ENCODE results near the gene HINT3.
"Not testable (repeated sequence)": the region's sequence is repeated elsewhere in the genome, so short reads cannot be mapped to it uniquely, and the experiment has no call there.

HINT3 gene

GRCh38 chr6:125956506-125957390, at the start of gene HINT3:
HINT3 (plus strand) TSS chr6:125956770; CDS start chr6:125956978, 208 bp downstream.
- DNase-seq: peak; percentile 99

- no peak for DNase-seq
Observed at GRCh38 chr6:125910527-125910926, 46.0 kb upstream of the HINT3 start.

GRCh38 chr6:125911051-125911451, 45.5 kb upstream of the HINT3 start:
- not testable (repeated sequence) for DNase-seq

GRCh38 chr6:125912430-125912829, 44.1 kb upstream of the HINT3 start:
- not testable (repeated sequence) for DNase-seq

GRCh38 chr6:125913145-125913544, 43.4 kb upstream of the HINT3 start:
- no peak for DNase-seq

- no peak for DNase-seq
Observed at GRCh38 chr6:125913864-125914351, 42.7 kb upstream of the HINT3 start.

- DNase-seq: no peak
Observed at GRCh38 chr6:125918230-125918629, 38.3 kb upstream of the HINT3 start.

GRCh38 chr6:125918681-125919566, 37.6 kb upstream of the HINT3 start:
- peak; percentile 58 for DNase-seq

GRCh38 chr6:125919618-125920017, 37.0 kb upstream of the HINT3 start:
- DNase-seq: no peak

GRCh38 chr6:125922322-125922860, 34.2 kb upstream of the HINT3 start:
- no peak for DNase-seq

GRCh38 chr6:125923366-125923877, 33.1 kb upstream of the HINT3 start:
- no peak for DNase-seq

- no peak for DNase-seq
Observed at GRCh38 chr6:125924169-125924568, 32.4 kb upstream of the HINT3 start.

- no peak for DNase-seq
Observed at GRCh38 chr6:125924697-125925358, 31.7 kb upstream of the HINT3 start.

GRCh38 chr6:125926711-125927110, 29.9 kb upstream of the HINT3 start:
- DNase-seq: no peak

- no peak for DNase-seq
Observed at GRCh38 chr6:125927761-125928160, 28.8 kb upstream of the HINT3 start.

- no peak for DNase-seq
Observed at GRCh38 chr6:125930765-125931418, 25.7 kb upstream of the HINT3 start.

GRCh38 chr6:125931733-125932450, 24.7 kb upstream of the HINT3 start:
- no peak for DNase-seq

GRCh38 chr6:125932451-125932795, 24.1 kb upstream of the HINT3 start:
- no peak for DNase-seq

- DNase-seq: not testable (repeated sequence)
Observed at GRCh38 chr6:125935520-125935919, 21.1 kb upstream of the HINT3 start.

- no peak for DNase-seq
Observed at GRCh38 chr6:125939026-125939425, 17.5 kb upstream of the HINT3 start.

- no peak for DNase-seq
Observed at GRCh38 chr6:125939791-125940190, 16.8 kb upstream of the HINT3 start.
